ENCODE measurements around the gene CYSLTR2. TPM values are rescaled to one million over a fixed set of nuclear protein-coding genes. Genes with fewer than 3 reads are reported as not detected.

The CYSLTR2 gene
- polyA plus RNA-seq, 1 donor from 2014 or later, result 0.19 TPM

DNA sequence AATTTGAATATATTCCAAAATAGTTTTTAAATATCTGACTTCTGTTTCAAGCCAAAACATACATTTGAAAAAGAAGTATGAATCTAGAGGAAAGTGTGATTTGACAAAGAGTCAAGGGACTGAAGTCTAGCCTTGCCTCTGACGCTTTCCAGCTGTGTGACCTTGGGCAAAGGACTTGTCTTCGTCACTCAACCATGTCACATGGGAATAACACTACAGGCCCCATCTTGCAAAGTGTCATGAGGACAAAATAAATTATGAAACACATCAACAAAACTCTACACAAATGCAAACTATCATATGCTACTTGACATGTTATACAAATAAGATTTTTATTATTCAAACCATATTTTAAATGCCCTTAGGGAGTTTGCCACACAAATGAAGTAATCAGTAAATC, 73.0 kb downstream of the CYSLTR2 start:
- H2AFZ ChIP-seq (ENCODE audit: low read depth, low read length), result no peak overlapping the region
- no peaks in the 10 kb centered on the region for H3K79me2 ChIP-seq (replicated peaks; ENCODE audit: insufficient read depth, low read length)
- H3K27ac ChIP-seq (ENCODE audit: low read length), result no peak overlapping the region
- H3K9me2 ChIP-seq (ENCODE audit: insufficient read depth, low read length), result no peaks in the 10 kb centered on the region
- no peak overlapping the region for H3K9ac ChIP-seq (ENCODE audit: low read length)
- no peaks in the 10 kb centered on the region for H3F3A ChIP-seq (ENCODE audit: insufficient read depth, low read length, poor library complexity, severe bottlenecking)
- H3K4me2 ChIP-seq (ENCODE audit: low read length), result no peak overlapping the region
- H3K9me3 ChIP-seq (ENCODE audit: low read length), result no peaks in the 10 kb centered on the region
- TF ChIP-seq MXI1 (conservative IDR thresholded peaks at IDR 0.05; ENCODE audit: poor library complexity, severe bottlenecking), result no peak
- no peak for TF ChIP-seq SMC3 (conservative IDR thresholded peaks at IDR 0.05; ENCODE audit: poor library complexity)
- no peak for TF ChIP-seq POLR2AphosphoS5 (IDR thresholded peaks at IDR 0.05)
- no peak overlapping the region for H3K4me3 ChIP-seq (ENCODE audit: low read length)
- no peaks in the 10 kb centered on the region for H4K20me1 ChIP-seq (ENCODE audit: insufficient read depth)
- H3K27me3 ChIP-seq (ENCODE audit: insufficient read depth, low read depth, low read length), result no peaks in the 10 kb centered on the region
- H3K36me3 ChIP-seq (ENCODE audit: insufficient read depth, low read length), result no peaks in the 10 kb centered on the region

DNA sequence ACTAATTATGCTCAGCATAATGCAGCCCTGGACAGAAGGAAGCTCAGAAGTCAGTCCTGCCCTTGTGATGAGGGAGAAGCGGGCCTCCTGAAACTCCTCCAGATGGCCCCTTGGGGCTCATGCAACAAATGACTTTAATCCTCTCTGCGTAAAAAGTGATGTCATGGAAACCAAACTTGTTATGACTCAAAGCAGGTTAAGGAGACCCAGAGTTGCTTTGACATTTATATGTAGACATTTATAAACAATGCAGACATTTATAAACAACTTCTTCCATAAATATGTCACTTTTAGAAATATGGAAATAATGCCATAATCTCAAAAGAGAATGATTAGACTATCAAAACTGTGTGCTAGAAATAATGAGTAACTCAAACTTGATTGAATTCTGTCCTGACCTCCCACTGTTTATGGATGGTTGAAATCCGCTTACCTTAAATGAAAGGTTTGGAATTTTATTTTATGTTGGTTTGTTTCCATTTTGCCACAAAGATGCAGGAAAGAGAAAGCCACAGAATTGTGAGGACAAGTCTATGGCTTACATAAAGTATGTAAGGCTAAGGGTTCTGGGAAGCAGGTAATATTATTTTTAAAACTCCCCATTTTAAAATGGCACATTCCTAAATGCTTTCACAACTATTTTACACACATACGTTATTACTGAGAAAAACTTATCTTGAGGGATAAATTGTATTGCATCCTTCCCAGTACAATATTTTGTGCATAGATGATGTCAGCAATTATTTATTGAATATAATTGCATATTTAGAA, 73.7 kb downstream of the CYSLTR2 start:
- Histone ChIP-seq H3F3A (ENCODE audit: insufficient read depth, low read length, poor library complexity, severe bottlenecking) (no peaks in the 10 kb centered on the region), H3K9ac (ENCODE audit: low read length) (no peak overlapping the region)

More for the DNA sequence above, 73.7 kb downstream of the CYSLTR2 start:
- no peak overlapping the region for H2AFZ ChIP-seq (ENCODE audit: low read depth, low read length)
- H3K4me2 ChIP-seq (ENCODE audit: low read length), result no peak overlapping the region
- H3K27ac ChIP-seq (ENCODE audit: low read length), result no peak overlapping the region
- no peaks in the 10 kb centered on the region for H3K36me3 ChIP-seq (ENCODE audit: insufficient read depth, low read length)
- H3K4me3 ChIP-seq (ENCODE audit: low read length), result no peak overlapping the region
- H3K9me2 ChIP-seq (ENCODE audit: insufficient read depth, low read length), result no peaks in the 10 kb centered on the region
- H4K20me1 ChIP-seq (ENCODE audit: insufficient read depth), result no peaks in the 10 kb centered on the region
- TF ChIP-seq, protein P1, sequence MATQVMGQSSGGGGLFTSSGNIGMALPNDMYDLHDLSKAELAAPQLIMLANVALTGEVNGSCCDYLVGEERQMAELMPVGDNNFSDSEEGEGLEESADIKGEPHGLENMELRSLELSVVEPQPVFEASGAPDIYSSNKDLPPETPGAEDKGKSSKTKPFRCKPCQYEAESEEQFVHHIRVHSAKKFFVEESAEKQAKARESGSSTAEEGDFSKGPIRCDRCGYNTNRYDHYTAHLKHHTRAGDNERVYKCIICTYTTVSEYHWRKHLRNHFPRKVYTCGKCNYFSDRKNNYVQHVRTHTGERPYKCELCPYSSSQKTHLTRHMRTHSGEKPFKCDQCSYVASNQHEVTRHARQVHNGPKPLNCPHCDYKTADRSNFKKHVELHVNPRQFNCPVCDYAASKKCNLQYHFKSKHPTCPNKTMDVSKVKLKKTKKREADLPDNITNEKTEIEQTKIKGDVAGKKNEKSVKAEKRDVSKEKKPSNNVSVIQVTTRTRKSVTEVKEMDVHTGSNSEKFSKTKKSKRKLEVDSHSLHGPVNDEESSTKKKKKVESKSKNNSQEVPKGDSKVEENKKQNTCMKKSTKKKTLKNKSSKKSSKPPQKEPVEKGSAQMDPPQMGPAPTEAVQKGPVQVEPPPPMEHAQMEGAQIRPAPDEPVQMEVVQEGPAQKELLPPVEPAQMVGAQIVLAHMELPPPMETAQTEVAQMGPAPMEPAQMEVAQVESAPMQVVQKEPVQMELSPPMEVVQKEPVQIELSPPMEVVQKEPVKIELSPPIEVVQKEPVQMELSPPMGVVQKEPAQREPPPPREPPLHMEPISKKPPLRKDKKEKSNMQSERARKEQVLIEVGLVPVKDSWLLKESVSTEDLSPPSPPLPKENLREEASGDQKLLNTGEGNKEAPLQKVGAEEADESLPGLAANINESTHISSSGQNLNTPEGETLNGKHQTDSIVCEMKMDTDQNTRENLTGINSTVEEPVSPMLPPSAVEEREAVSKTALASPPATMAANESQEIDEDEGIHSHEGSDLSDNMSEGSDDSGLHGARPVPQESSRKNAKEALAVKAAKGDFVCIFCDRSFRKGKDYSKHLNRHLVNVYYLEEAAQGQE (IDR thresholded peaks at IDR 0.05; ENCODE audit: borderline replicate concordance), result no peak
- TF ChIP-seq EP300 (conservative IDR thresholded peaks at IDR 0.05; ENCODE audit: poor library complexity, severe bottlenecking) (no peak), MXI1 (conservative IDR thresholded peaks at IDR 0.05; ENCODE audit: poor library complexity, severe bottlenecking) (no peak), SMC3 (conservative IDR thresholded peaks at IDR 0.05; ENCODE audit: poor library complexity) (no peak), TAF1 (IDR thresholded peaks at IDR 0.05; ENCODE audit: low read depth) (no peak), EZH2 (IDR thresholded peaks at IDR 0.05; ENCODE audit: borderline replicate concordance, insufficient read depth, low read length, poor library complexity, severe bottlenecking) (no peak), POLR2AphosphoS5 (IDR thresholded peaks at IDR 0.05) (no peak), RAD21 (conservative IDR thresholded peaks at IDR 0.05) (no peak)
- TF ChIP-seq, protein P2, sequence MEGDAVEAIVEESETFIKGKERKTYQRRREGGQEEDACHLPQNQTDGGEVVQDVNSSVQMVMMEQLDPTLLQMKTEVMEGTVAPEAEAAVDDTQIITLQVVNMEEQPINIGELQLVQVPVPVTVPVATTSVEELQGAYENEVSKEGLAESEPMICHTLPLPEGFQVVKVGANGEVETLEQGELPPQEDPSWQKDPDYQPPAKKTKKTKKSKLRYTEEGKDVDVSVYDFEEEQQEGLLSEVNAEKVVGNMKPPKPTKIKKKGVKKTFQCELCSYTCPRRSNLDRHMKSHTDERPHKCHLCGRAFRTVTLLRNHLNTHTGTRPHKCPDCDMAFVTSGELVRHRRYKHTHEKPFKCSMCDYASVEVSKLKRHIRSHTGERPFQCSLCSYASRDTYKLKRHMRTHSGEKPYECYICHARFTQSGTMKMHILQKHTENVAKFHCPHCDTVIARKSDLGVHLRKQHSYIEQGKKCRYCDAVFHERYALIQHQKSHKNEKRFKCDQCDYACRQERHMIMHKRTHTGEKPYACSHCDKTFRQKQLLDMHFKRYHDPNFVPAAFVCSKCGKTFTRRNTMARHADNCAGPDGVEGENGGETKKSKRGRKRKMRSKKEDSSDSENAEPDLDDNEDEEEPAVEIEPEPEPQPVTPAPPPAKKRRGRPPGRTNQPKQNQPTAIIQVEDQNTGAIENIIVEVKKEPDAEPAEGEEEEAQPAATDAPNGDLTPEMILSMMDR (IDR thresholded peaks at IDR 0.05; ENCODE audit: poor library complexity, severe bottlenecking), result no peak
- no peaks in the 10 kb centered on the region for H3K79me2 ChIP-seq (replicated peaks; ENCODE audit: insufficient read depth, low read length)
- H3K27me3 ChIP-seq (ENCODE audit: insufficient read depth, low read depth, low read length), result no peaks in the 10 kb centered on the region
- no peaks in the 10 kb centered on the region for H3K9me3 ChIP-seq (ENCODE audit: low read length)

Data from neural cell (in vitro differentiated cells).